Activated CD4-positive, alpha-beta memory T cell treated with anti-CD3 and anti-CD28 coated beads, Interleukin-2, amount 10 ng/mL, durations not matched to agents 7 days and 5 days (primary cell): Measurements from ENCODE around the gene ZNF184. TPM values are rescaled to one million over a fixed set of nuclear protein-coding genes. Genes with fewer than 3 reads are reported as not detected.
"Not testable (repeated sequence)": the region's sequence is repeated elsewhere in the genome, so short reads cannot be mapped to it uniquely, and the experiment has no call there.

Source experiments
- CTCF ChIA-PET: fragments of 350-600 bp; sonication (Branson Sonifier 250); formaldehyde crosslinking; loops from one replicate; lab custom pipeline; 2021; ENCODE audit warnings: antibody characterized with exemption, inconsistent platforms; lab: Charles Lee
- POLR2A ChIA-PET: fragments of 350-600 bp; sonication (Branson Sonifier 250); formaldehyde crosslinking; loops from one replicate; lab custom pipeline; 2021; ENCODE audit warnings: antibody characterized with exemption; lab: Charles Lee
- DNase-seq: peaks from one replicate; pipeline ENCODE4 v3.0.0-alpha.2; 2020
- H3K27ac Mint-ChIP-seq: one replicate; pipeline ENCODE4 v1.8.0; 2021; ENCODE audit warnings: mild to moderate bottlenecking, mixed read lengths
- H3K27me3 Mint-ChIP-seq: one replicate; pipeline ENCODE4 v1.8.0; 2021; ENCODE audit warnings: mixed read lengths
- H3K36me3 Mint-ChIP-seq: one replicate; pipeline ENCODE4 v1.8.0; 2021; ENCODE audit warnings: low read depth, mixed read lengths
- H3K4me1 Mint-ChIP-seq: one replicate; pipeline ENCODE4 v1.8.0; 2021; ENCODE audit warnings: mixed read lengths
- H3K4me3 Mint-ChIP-seq: one replicate; pipeline ENCODE4 v1.8.0; 2021; ENCODE audit warnings: mild to moderate bottlenecking, mixed read lengths
- H3K9me3 Mint-ChIP-seq: one replicate; pipeline ENCODE4 v1.8.0; 2021; ENCODE audit warnings: mixed read lengths
- total RNA-seq, 2 experiments: library from RNA; stranded (reverse); gene quantifications; one replicate each; pipeline ENCODE4 v1.2.3, GENCODE V29; 2021

ZNF184 gene
- total RNA-seq, 2 experiments from 2014 or later, result 16.2 to 16.3 TPM

DNA sequence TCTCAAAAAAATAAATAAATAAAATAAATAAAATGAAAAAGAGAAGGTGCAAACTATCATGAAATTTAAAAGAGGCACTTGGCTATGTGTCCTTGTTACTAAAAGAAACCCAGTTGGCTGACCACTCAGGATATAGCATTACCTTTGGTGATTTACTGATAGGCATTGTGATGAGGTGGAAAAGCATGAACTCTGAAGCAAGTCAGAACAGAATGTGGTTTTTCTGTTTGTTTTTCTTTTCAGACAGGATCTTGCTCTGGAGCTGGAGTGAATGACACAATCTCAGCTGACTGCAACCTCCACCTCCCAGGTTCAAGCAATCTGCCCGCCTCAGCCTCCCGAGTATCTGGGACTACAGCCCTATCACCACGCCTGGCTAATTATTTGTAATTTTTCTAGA lies 31.9 kb downstream of the ZNF184 start:
- Mint-ChIP-seq H3K9me3 (peaks cover 34% of the 10 kb centered on the region), H3K4me3 (no peak overlapping the region), H3K4me1 (no peaks in the 10 kb centered on the region), H3K36me3 (peaks cover 11% of the 10 kb centered on the region), H3K27me3 (no peaks in the 10 kb centered on the region), H3K27ac (no peak overlapping the region)
- ChIA-PET POLR2A (no interaction called here), CTCF (no interaction called here)
- no peak for DNase-seq

DNA sequence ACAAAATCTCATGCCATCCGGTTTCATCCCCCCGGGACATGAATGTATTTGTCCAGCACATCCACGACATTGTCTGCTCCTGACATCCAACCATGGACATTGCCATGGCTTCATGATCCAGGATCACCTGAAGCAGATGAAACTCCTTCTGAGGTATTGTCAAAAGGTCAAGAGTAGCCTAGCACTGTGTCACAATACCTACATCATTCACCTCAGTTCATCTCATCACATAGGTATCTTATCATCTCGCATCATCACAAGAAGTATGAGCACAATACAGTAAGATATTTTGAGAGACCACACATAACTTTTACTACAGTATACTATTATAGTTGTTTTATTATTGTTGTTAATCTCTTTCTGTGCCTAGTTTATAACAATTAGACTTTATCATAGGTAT lies 33.5 kb downstream of the ZNF184 start:
- Mint-ChIP-seq H3K27me3 (no peaks in the 10 kb centered on the region), H3K4me3 (no peak overlapping the region), H3K27ac (no peak overlapping the region), H3K4me1 (no peaks in the 10 kb centered on the region), H3K9me3 (peaks cover 31% of the 10 kb centered on the region), H3K36me3 (peaks cover 4% of the 10 kb centered on the region)
- POLR2A ChIA-PET, result no interaction called here
- DNase-seq, result no peak
- CTCF ChIA-PET, result no interaction called here

DNA sequence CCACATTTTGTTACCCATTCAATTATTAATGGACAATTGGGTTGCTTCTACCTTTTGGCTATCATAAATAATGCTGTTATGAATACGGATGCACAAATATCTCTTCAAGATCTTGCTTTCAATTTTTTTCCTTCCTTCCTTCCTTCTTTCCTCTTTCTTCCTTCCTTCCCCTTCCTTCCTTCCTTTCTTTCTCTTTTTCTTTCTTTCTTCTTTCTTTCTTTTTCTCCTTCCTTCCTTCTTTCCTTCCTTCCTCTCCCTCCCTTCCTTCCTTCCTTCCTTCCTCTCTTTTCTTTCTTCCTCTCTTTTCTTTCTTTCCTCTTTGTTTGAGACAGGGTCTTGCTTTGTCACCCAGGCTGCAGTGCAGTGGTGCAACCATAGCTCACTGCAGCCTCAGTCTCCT lies 39.2 kb downstream of the ZNF184 start:
- Mint-ChIP-seq H3K9me3 (peaks cover 23% of the 10 kb centered on the region), H3K27ac (no peak overlapping the region), H3K4me3 (no peak overlapping the region), H3K36me3 (no peaks in the 10 kb centered on the region), H3K27me3 (peaks cover 2% of the 10 kb centered on the region), H3K4me1 (peaks cover 6% of the 10 kb centered on the region)
- no peak for DNase-seq
- ChIA-PET CTCF (no interaction called here), POLR2A (no interaction called here)

DNA sequence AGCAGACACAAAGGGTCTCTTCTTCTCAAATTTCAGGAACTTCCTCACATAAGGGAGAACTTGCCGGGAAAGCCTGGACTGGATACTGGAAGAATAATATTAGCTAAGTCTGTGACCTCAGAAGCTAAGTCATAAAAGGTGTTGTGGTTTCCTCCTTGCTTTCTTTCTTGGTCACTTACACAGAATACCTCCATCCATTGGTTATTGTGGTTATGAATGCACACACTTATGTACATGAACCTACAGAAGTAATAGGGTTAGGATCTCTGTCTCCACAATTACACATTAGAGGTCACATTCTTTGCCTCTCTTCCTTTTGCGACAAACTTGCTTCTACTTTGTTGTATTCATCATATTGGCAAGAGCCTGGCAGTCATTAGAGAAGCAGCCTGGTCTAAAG lies 43.9 kb downstream of the ZNF184 start:
- no peak for DNase-seq
- H3K4me3 Mint-ChIP-seq, result no peak overlapping the region
- peaks cover 9% of the 10 kb centered on the region for H3K9me3 Mint-ChIP-seq
- peaks cover 7% of the 10 kb centered on the region for H3K4me1 Mint-ChIP-seq
- peaks cover 2% of the 10 kb centered on the region for H3K27me3 Mint-ChIP-seq
- ChIA-PET CTCF (no interaction called here), POLR2A (no interaction called here)
- no peaks in the 10 kb centered on the region for H3K36me3 Mint-ChIP-seq
- no peak overlapping the region for H3K27ac Mint-ChIP-seq

DNA sequence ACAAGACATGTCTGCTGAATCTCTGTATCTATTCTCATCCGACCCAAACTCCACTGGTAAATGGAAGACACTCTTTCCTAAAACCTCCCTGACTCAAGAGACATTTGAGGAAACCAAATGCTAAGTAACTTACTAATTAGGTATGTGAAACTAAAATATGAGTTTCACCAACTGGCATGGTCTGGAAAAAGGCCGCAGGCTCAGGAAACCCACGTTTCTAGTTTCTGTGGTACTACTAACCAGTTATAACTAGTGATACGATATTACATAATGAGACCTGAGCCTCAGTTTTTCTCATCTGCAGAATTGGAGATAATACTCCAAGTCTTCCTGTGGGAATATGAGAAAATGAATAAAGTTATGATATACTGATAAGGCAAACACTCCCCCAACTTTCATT lies 44.4 kb downstream of the ZNF184 start:
- H3K4me1 Mint-ChIP-seq, result peaks cover 7% of the 10 kb centered on the region
- H3K27ac Mint-ChIP-seq, result no peak overlapping the region
- peaks cover 2% of the 10 kb centered on the region for H3K27me3 Mint-ChIP-seq
- no peaks in the 10 kb centered on the region for H3K36me3 Mint-ChIP-seq
- no peak for DNase-seq
- ChIA-PET POLR2A (no interaction called here), CTCF (no interaction called here)
- no peak overlapping the region for H3K4me3 Mint-ChIP-seq
- peaks cover 7% of the 10 kb centered on the region for H3K9me3 Mint-ChIP-seq

DNA sequence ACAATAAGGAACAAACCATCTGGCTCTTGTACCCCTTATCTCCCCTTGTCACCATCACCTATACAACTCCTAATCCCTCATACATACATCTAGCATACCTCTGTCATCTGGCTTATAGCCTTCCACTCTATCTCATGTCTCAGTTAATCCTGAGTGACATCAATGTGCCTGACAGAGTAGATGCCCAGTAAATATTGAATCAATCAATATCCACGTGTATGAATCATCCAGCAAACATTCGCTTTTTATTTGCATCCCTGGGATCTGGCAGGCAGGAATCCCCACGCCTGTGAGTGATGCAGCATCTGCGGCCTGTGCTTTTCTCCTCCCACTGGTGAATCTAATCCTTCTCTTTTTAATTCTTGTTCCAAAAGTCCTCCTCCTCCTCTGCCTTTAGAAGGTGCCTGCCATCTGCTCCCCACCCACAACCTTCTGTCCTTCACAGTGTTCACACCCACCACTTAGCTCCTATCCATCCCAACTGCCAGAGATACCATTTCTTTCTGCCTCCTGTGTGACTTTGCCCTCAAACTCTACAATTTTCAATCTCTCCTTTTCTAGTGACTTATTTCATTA lies 46.8 kb downstream of the ZNF184 start:
- Mint-ChIP-seq H3K27me3 (no peaks in the 10 kb centered on the region), H3K36me3 (no peaks in the 10 kb centered on the region), H3K9me3 (peaks cover 16% of the 10 kb centered on the region), H3K27ac (no peak overlapping the region), H3K4me3 (no peak overlapping the region), H3K4me1 (peaks cover 7% of the 10 kb centered on the region)
- POLR2A ChIA-PET, result no interaction called here
- CTCF ChIA-PET, result no interaction called here
- DNase-seq, result no peak

DNA sequence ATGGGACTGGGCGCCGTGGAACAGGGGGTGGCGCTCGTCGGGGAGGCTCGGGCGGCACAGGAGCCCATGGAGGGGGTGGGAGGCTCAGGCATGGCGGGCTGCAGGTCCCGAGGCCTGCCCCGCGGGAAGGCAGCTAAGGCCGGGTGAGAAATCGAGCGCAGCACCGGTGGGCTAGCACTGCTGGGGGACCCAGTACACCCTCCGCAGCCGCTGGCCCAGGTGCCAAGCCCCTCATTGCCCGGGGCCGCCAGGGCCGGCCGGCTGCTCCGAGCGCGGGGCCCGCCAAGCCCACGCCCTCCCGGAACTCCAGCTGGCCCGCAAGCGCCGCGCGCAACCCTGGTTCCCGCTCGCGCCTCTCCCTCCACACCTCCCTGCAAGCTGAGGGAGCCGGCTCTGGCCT lies 48.1 kb downstream of the ZNF184 start:
- POLR2A ChIA-PET, H3K27me3 Mint-ChIP-seq, H3K4me3 Mint-ChIP-seq, H3K27ac Mint-ChIP-seq, H3K36me3 Mint-ChIP-seq, H3K4me1 Mint-ChIP-seq, DNase-seq, CTCF ChIA-PET: not testable (repeated sequence)
- peaks cover 18% of the 10 kb centered on the region for H3K9me3 Mint-ChIP-seq

DNA sequence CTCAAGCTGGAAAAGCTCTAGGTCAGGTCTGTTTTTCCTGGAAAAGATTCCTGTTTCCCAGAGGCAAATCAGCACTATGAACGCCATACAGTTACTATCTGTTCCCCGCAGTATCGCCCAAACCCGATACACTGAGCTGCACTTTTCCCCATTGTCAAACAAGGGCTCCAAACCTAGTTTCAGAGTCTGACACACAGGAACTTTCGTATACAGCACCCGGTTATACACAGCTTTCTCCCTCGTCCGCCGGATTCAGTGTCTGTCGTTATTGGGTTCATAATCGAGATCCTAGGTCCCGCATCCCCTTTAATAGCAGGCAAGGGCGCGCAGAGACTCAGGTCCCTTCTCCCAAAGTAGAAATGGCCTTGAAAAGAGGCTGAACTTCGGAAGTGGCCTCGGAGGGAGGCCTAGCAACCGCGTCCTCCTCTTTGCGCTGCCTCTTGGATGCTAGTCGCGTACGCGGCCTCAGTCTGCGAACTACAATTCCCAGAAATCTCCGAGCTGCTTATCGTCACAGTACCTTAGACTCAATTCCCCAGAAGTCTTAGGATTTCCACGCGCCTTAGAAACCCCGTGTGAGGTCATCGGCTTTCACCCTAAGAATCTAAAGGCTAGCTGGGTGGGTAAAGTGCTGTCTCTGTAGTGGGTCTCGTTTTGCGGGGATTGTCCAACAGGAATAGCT lies 50.1 kb downstream of the ZNF184 start:
- Mint-ChIP-seq H3K27ac (no peak overlapping the region), H3K4me3 (no peak overlapping the region), H3K27me3 (peaks cover 5% of the 10 kb centered on the region), H3K36me3 (no peaks in the 10 kb centered on the region), H3K9me3 (peaks cover 19% of the 10 kb centered on the region), H3K4me1 (no peaks in the 10 kb centered on the region)
- no peak for DNase-seq
- POLR2A ChIA-PET, result no interaction called here
- CTCF ChIA-PET, result no interaction called here

DNA sequence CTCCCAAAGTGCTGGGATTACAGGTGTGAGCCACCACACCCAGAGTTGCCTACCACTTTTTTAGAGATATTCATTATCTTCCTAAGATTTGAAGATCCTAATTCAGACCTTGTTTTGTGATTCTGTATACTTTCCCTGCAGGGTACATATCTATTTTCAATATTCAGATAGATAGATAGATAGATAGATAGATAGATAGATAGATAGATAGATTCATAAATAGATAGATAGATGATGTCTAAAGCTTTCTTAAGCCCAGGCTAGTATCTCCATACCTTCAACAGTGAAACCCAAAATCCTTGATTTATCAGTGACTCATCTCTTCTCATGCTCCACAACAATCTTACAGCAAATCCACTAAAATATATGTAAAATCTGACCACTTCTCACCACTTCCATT lies 53.5 kb downstream of the ZNF184 start:
- DNase-seq, result no peak
- CTCF ChIA-PET, result no interaction called here
- peaks cover 8% of the 10 kb centered on the region for H3K27me3 Mint-ChIP-seq
- H3K36me3 Mint-ChIP-seq, result no peaks in the 10 kb centered on the region
- no peak overlapping the region for H3K4me3 Mint-ChIP-seq
- H3K4me1 Mint-ChIP-seq, result no peaks in the 10 kb centered on the region
- POLR2A ChIA-PET, result no interaction called here
- H3K9me3 Mint-ChIP-seq, result peaks cover 21% of the 10 kb centered on the region
- H3K27ac Mint-ChIP-seq, result no peak overlapping the region

DNA sequence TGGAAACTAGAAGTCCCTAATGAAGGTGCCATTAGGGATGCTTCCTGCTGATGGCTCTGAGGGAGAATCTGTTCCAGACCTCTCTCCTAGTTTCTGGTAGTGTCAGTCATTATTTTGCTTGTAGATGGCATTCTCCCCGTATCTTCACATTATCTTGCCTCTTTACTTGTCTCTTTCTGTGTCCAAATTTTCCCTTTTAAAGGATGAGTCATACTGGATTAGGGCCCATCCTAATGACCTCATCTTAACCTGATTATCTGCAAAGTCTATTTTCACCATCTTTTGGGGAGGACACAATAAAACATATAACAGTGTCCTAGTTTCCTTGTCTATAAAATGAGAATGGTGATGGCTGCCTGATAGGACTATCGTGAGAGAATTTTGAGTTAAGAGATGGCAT lies 57.0 kb downstream of the ZNF184 start:
- Mint-ChIP-seq H3K27ac (no peak overlapping the region), H3K36me3 (no peaks in the 10 kb centered on the region), H3K9me3 (peaks cover 14% of the 10 kb centered on the region), H3K4me3 (no peak overlapping the region), H3K27me3 (peaks cover 8% of the 10 kb centered on the region), H3K4me1 (no peaks in the 10 kb centered on the region)
- no peak for DNase-seq
- POLR2A ChIA-PET, result no interaction called here
- CTCF ChIA-PET, result no interaction called here

DNA sequence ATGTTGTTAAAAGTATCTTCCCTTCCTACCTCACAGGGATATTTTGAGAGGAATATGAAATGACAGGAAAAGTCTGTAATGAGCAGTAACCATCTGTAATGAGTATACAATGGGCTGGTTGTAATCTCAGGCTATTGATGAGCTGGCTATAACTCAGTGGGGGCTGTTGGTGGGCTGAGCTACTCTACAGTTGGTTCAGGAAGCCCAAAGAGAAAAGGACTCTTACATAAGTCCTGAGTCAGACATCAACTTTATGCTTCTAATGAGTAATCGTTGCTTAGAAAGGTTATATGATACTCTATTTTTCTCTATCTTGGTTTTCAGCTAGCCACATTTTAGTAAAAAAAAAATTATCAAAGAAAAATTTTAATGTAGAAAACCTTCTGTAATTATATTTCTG lies 57.9 kb downstream of the ZNF184 start:
- Mint-ChIP-seq H3K4me3 (no peak overlapping the region), H3K27ac (no peak overlapping the region), H3K9me3 (peaks cover 17% of the 10 kb centered on the region), H3K36me3 (no peaks in the 10 kb centered on the region), H3K4me1 (no peaks in the 10 kb centered on the region), H3K27me3 (peaks cover 6% of the 10 kb centered on the region)
- no peak for DNase-seq
- ChIA-PET POLR2A (no interaction called here), CTCF (no interaction called here)

DNA sequence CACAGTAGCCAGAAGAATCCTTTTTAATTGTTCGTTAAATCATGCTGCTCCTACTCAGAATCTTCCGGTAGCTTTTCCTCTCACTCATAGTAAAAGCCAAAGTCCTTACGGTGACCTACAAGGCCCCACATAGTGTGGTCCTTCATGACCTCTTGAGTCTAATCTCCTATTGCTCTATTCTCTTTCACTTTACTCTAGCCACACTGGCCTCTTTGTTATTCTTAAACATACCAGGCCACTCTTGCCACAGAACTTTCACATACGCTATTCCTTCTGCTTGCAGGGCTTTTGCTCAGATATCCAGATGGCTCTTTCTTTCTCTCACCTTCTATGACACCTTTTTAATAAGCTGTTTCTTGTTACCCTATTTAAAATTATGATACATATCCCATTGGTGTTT lies 58.6 kb downstream of the ZNF184 start:
- ChIA-PET POLR2A (no interaction called here), CTCF (no interaction called here)
- DNase-seq, result no peak
- no peak overlapping the region for H3K4me3 Mint-ChIP-seq
- no peaks in the 10 kb centered on the region for H3K4me1 Mint-ChIP-seq
- H3K27ac Mint-ChIP-seq, result no peak overlapping the region
- peaks cover 14% of the 10 kb centered on the region for H3K9me3 Mint-ChIP-seq
- no peaks in the 10 kb centered on the region for H3K36me3 Mint-ChIP-seq
- peaks cover 3% of the 10 kb centered on the region for H3K27me3 Mint-ChIP-seq

DNA sequence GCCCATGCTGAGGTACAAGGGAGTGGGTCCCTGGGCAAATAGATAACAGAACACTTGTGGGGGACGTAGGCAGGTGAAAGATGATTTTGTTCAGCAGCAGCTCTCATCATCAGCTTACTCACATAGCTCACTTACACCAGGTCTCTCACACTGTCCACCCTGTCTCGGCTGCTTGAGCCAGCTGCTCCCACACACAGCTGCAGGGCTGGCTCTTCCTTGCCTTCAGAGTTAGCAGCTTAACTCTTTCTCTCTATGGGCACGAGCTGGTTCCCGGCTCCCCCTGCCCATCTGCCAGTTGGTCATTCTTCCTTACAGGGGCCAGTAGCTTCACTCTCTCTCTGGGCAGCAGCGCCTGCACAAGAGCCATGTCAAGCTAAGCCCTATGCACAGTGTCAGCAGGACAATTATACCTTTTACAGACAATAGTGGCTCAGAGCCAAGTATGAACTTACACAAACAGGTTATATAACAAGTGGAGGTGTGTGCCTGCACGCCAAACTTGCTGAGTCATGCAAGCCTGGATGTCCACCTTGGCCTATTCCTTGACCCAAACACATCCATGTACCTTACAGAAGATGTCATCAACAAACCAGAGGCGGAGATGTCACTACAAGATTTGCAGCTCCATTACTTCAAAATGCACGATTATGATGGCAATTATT lies 65.6 kb downstream of the ZNF184 start:
- no peaks in the 10 kb centered on the region for H3K4me1 Mint-ChIP-seq

DNA sequence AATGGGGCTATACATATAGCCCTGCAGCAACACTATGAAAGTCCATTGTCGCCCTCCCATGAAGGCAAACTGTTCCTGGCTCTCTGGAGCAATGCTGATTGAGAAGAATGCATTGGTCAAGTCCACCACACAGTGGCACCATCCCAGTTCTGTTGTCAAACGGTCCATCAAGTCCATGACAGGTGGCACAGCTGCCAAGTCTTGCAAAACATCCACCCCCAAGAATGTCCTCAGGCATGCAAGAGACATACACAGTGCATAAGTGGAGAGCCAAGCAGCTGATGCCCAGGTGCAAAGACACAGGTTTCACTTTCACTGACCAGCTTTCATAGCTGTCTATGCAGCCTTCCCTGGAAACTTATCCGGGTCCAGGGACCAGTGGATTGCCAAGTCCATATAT lies 66.8 kb downstream of the ZNF184 start:
- H3K9me3 Mint-ChIP-seq, result peaks cover 47% of the 10 kb centered on the region
- POLR2A ChIA-PET, result no interaction called here
- CTCF ChIA-PET, result no interaction called here
- H3K4me1 Mint-ChIP-seq, result no peaks in the 10 kb centered on the region
- no peak for DNase-seq
- peaks cover 10% of the 10 kb centered on the region for H3K36me3 Mint-ChIP-seq
- H3K27me3 Mint-ChIP-seq, result no peaks in the 10 kb centered on the region
- no peak overlapping the region for H3K4me3 Mint-ChIP-seq
- H3K27ac Mint-ChIP-seq, result no peak overlapping the region

More for the DNA sequence above, 65.6 kb downstream of the ZNF184 start:
- no peak overlapping the region for H3K4me3 Mint-ChIP-seq
- ChIA-PET CTCF (no interaction called here), POLR2A (no interaction called here)
- no peak for DNase-seq
- peaks cover 42% of the 10 kb centered on the region for H3K9me3 Mint-ChIP-seq
- H3K27ac Mint-ChIP-seq, result no peak overlapping the region
- peaks cover 3% of the 10 kb centered on the region for H3K36me3 Mint-ChIP-seq
- no peaks in the 10 kb centered on the region for H3K27me3 Mint-ChIP-seq
